GM12878 (cell line): ENCODE results near the gene ARAP3. TPM values are rescaled to one million over a fixed set of nuclear protein-coding genes. Genes with fewer than 3 reads are reported as not detected.

Experiments
- ATAC-seq: fragments of 200-7000 bp; cut with Tn5 transposase; 3 replicates; pipeline ENCODE4 v1.9.1; 2020; ENCODE audit warnings: mild to moderate bottlenecking, moderate library complexity
- BruUV-seq: library from RNA; stranded (reverse); fragments of 400-500 nt; replicated peaks from 2 replicates; lab custom pipeline; 2021; lab: Mats Ljungman, UMichigan
- CTCF ChIA-PET: fragments of 300-600 bp; sonication (Branson Sonifier 250); formaldehyde crosslinking; extraction: SDS; loops from one replicate; lab custom pipeline; 2021; ENCODE audit warnings: inconsistent platforms; lab: Yijun Ruan, JAX
- POLR2A ChIA-PET: fragments of 350-600 bp; formaldehyde crosslinking; extraction: SDS; loops from one replicate; lab custom pipeline; 2021; ENCODE audit warnings: inconsistent platforms; lab: Charles Lee
- RAD21 ChIA-PET: fragments of 300-600 bp; sonication (Branson Sonifier 250); formaldehyde crosslinking; loops from one replicate; lab custom pipeline; 2023; ENCODE audit warnings: antibody characterized with exemption; ENCODE audit not compliant: unreplicated experiment; lab: Charles Lee
- SMC1A ChIA-PET: fragments of 300-600 bp; sonication (Branson Sonifier 250); formaldehyde crosslinking; loops from one replicate; lab custom pipeline; 2023; ENCODE audit not compliant: unreplicated experiment, uncharacterized antibody; lab: Charles Lee
- DNase-seq: peaks from one replicate; pipeline ENCODE4 v3.0.0-alpha.2; 2011; ENCODE audit warnings: low read depth, low spot score
- FAIRE-seq: peaks from 3 replicates; lab custom pipeline; 2011; peaks lifted over from hg19 to GRCh38; lab: Jason Lieb, UNC
- H2AFZ ChIP-seq: 2 replicates; pipeline ENCODE4 v1.6.0; 2011; ENCODE audit warnings: low read depth, low read length, control low read depth; ENCODE audit not compliant: control insufficient read depth
- H3K27ac ChIP-seq: 2 replicates; pipeline ENCODE4 v1.5.1; 2011; ENCODE audit warnings: control low read depth; ENCODE audit not compliant: control insufficient read depth, insufficient read depth
- H3K27me3 ChIP-seq, 2 experiments: replicated peaks in 1 of 2; 2 replicates each; pipeline versions ENCODE4 v1.6.0 to v1.6.1; 2011; ENCODE audit warnings: low read length in 1 of 2; ENCODE audit not compliant: control insufficient read depth in 2 of 2, insufficient read depth in 2 of 2
- H3K36me3 ChIP-seq, 2 experiments: 2 replicates each; pipeline ENCODE4 v1.5.1; 2011; ENCODE audit warnings: low read length in 1 of 2; ENCODE audit not compliant: control insufficient read depth in 2 of 2, insufficient read depth in 2 of 2
- H3K4me1 ChIP-seq: 2 replicates; pipeline ENCODE4 v1.6.1; 2011; ENCODE audit warnings: mild to moderate bottlenecking, low read length, moderate library complexity, mixed read lengths; ENCODE audit not compliant: control insufficient read depth, insufficient read depth
- H3K4me2 ChIP-seq: 2 replicates; pipeline ENCODE4 v1.6.0; 2011; ENCODE audit warnings: control low read depth; ENCODE audit not compliant: control insufficient read depth, insufficient read depth
- H3K4me3 ChIP-seq: fragments of 200-600 bp; sonication (generic); 2 replicates; pipeline ENCODE4 v1.5.1; 2016
- H3K79me2 ChIP-seq: 2 replicates; pipeline ENCODE4 v1.6.0; 2011; ENCODE audit warnings: low read length; ENCODE audit not compliant: control insufficient read depth, insufficient read depth
- H3K9ac ChIP-seq: 2 replicates; pipeline ENCODE4 v1.8.0; 2011; ENCODE audit warnings: low read length, control low read depth, mixed read lengths; ENCODE audit not compliant: control insufficient read depth, insufficient read depth
- H3K9me3 ChIP-seq: replicated peaks from 3 replicates; pipeline ENCODE4 v1.5.1; 2011; ENCODE audit warnings: mild to moderate bottlenecking, low read length; ENCODE audit not compliant: control insufficient read depth, insufficient read depth
- H4K20me1 ChIP-seq: 2 replicates; pipeline ENCODE4 v1.6.0; 2011; ENCODE audit not compliant: control insufficient read depth, insufficient read depth
- CBFB ChIP-seq: IDR thresholded peaks from 2 replicates; pipeline ENCODE4 v1.6.1; 2016; ENCODE audit warnings: antibody characterized with exemption, low read depth
- MEF2A ChIP-seq: IDR thresholded peaks from 2 replicates; pipeline ENCODE4 v1.6.1; 2011; ENCODE audit warnings: low read depth, mild to moderate bottlenecking, low read length, moderate library complexity; ENCODE audit not compliant: insufficient read depth
- NR2C2 ChIP-seq: IDR thresholded peaks from 2 replicates; pipeline ENCODE4 v1.6.1; 2011; ENCODE audit warnings: borderline replicate concordance, low read depth; ENCODE audit not compliant: control insufficient read depth, insufficient read length
- POLR2AphosphoS2 ChIP-seq: IDR thresholded peaks from 2 replicates; pipeline ENCODE4 v1.6.1; 2011; ENCODE audit warnings: low read depth, mild to moderate bottlenecking, low read length, improper control_type of control experiment, moderate library complexity
- SREBF1 ChIP-seq: IDR thresholded peaks from 2 replicates; pipeline ENCODE4 v1.6.1; 2012; ENCODE audit warnings: mild to moderate bottlenecking, low read length
- SUZ12 ChIP-seq: fragments of 200-600 bp; sonication (generic); IDR thresholded peaks from one replicate; pipeline ENCODE4 v1.6.1; 2018; ENCODE audit warnings: antibody characterized with exemption, mild to moderate bottlenecking; ENCODE audit not compliant: unreplicated experiment
- USF2 ChIP-seq: IDR thresholded peaks from 2 replicates; pipeline ENCODE4 v1.6.1; 2011; ENCODE audit warnings: low read depth, low read length, improper control_type of control experiment, borderline replicate concordance
- WGBS: methylation state at CpG from one replicate; pipeline ENCODE4 v1.1.6; 2016; ENCODE audit warnings: low lambda C conversion rate; ENCODE audit not compliant: insufficient replicate concordance, insufficient coverage; ENCODE audit errors: missing lambda C conversion rate; 5-methylcytosine and 5-hydroxymethylcytosine counted together
- in situ Hi-C: fragments of 300-500 bp; cut with MboI; formaldehyde crosslinking; loops from 9 replicates; pipeline ENCODE4 v1.14.3; 2018; ENCODE audit warnings: mixed read lengths
- intact Hi-C: fragments of 100-400 bp; cut with micrococcal nuclease; formaldehyde crosslinking; loops from one replicate; pipeline ENCODE4 v1.14.2; 2022; ENCODE audit not compliant: unreplicated experiment
- polyA plus RNA-seq, 11 experiments: library from polyadenylated mRNA; depleted of rRNA in 4 of 11; unstranded in 6 of 11; stranded (reverse) in 5 of 11; fragments of >200 nt; fragmentation: Nextera tagmentation in 4 of 11; fragmentation: Illumina TruSeq in 1 of 11; extraction: Ambion mirVana in 4 of 11; extraction: Trizol in 1 of 11; gene quantifications; 1 replicate in 1 of 11; 2 replicates in 10 of 11; pipeline versions ENCODE4 v1.2.1 to v1.2.3, GENCODE V29; 2011 to 2016; ENCODE audit warnings: inconsistent platforms in 2 of 11, missing spikeins in 2 of 11, low read depth in 1 of 11
- total RNA-seq, 4 experiments: library from RNA; depleted of rRNA in 3 of 4; stranded (reverse); fragments of >200 nt in 3 of 4; fragmentation: Illumina TruSeq in 1 of 4; extraction: Trizol in 1 of 4; gene quantifications; 2 replicates each; pipeline versions ENCODE4 v1.2.1 to v1.2.3, GENCODE V29; 2013 to 2021

The ARAP3 gene
- total and polyA plus RNA-seq, 10 of the 15 experiments (the other 5 are each of a cell fraction or from before 2014, with no cell fraction given) = 0.01 to 0.08 TPM; not detected in 8

GRCh38 chr5:141716009-141716408 is 34.0 kb upstream of the ARAP3 start:
- BruUV-seq = no TSS peak
- Histone ChIP-seq H3K27ac (no peak overlapping the region), H3K9me3 (no peaks in the 10 kb centered on the region), H3K4me2 (no peak overlapping the region), H2AFZ (no peak overlapping the region), H3K79me2 (no peaks in the 10 kb centered on the region), H3K4me1 (peaks cover 2% of the 10 kb centered on the region), H3K27me3 (peaks cover 0 to 3% of the 10 kb centered on the region in 2 experiments; a peak in 1 of 4 replicates), H3K4me3 (no peak overlapping the region), H3K9ac (no peak overlapping the region), H4K20me1 (no peaks in the 10 kb centered on the region), H3K36me3 (no peaks in the 10 kb centered on the region)
- FAIRE-seq (no peak), DNase-seq (no peak), ATAC-seq (no peak)
- WGBS = 3% methylated on average over 3 of the region's 3 CpGs
- TF ChIP-seq MEF2A (no peak), USF2 (no peak), NR2C2 (no peak), CBFB (no peak), SUZ12 (no peak), POLR2AphosphoS2 (no peak), SREBF1 (no peak)
- in situ Hi-C loops (no loop called here), intact Hi-C loops (no loop called here)
- RAD21 ChIA-PET = no interaction called here
- SMC1A ChIA-PET = interaction anchor here (0.7 kb wide), 1 partner anchor 144 kb away, joined by 3 read pairs; no protein-coding TSS in a partner anchor
- POLR2A ChIA-PET = no interaction called here
- CTCF ChIA-PET = no interaction called here
